CD14-positive monocyte (primary cell): ENCODE measurements around the gene CUL7. TPM values are rescaled to one million over a fixed set of nuclear protein-coding genes. Genes with fewer than 3 reads are reported as not detected.
A peak's percentile ranks its signal among the peaks of the same experiment; 100 is the strongest.

ENCODE experiments used
- DNase-seq, 3 donors: peaks; one replicate each; pipeline ENCODE4 v3.0.0-alpha.2; 2011 to 2022
- H2AFZ ChIP-seq: 2 replicates; pipeline ENCODE4 v1.6.0; 2012; ENCODE audit warnings: mild to moderate bottlenecking, low read depth, low read length, inconsistent platforms; ENCODE audit not compliant: insufficient read depth, poor library complexity, severe bottlenecking
- H3K27ac ChIP-seq, 2 donors: 1 replicate in 1 of 2; 2 replicates in 1 of 2; pipeline ENCODE4 v1.5.1; 2012 to 2013; ENCODE audit warnings: low read length in 2 of 2, control low read depth in 1 of 2, inconsistent platforms in 1 of 2, low read depth in 1 of 2, mild to moderate bottlenecking in 1 of 2
- H3K27me3 ChIP-seq, 2 donors: one replicate each; pipeline versions ENCODE4 v1.6.0 to v1.6.1; 2011 to 2013; ENCODE audit warnings: low read length in 2 of 2; ENCODE audit not compliant: control insufficient read depth in 2 of 2, insufficient read depth in 2 of 2
- H3K36me3 ChIP-seq, 2 donors: replicated peaks in 1 of 2; 1 replicate in 1 of 2; 2 replicates in 1 of 2; pipeline versions ENCODE4 v1.5.1 to v1.6.1; 2012 to 2013; ENCODE audit warnings: low read length in 2 of 2, control low read depth in 1 of 2, inconsistent platforms in 1 of 2, mild to moderate bottlenecking in 1 of 2; ENCODE audit not compliant: insufficient read depth in 2 of 2, control insufficient read depth in 1 of 2
- H3K4me1 ChIP-seq, 2 donors: 1 replicate in 1 of 2; 2 replicates in 1 of 2; pipeline versions ENCODE4 v1.5.1 to v1.6.1; 2012 to 2013; ENCODE audit warnings: low read length in 2 of 2, control low read depth in 1 of 2, inconsistent platforms in 1 of 2, mild to moderate bottlenecking in 1 of 2, moderate library complexity in 1 of 2; ENCODE audit not compliant: insufficient read depth in 2 of 2, control insufficient read depth in 1 of 2
- H3K4me2 ChIP-seq: replicated peaks from 2 replicates; pipeline ENCODE3; 2012; ENCODE audit warnings: low read length, moderate library complexity, mild to moderate bottlenecking; ENCODE audit not compliant: poor library complexity, severe bottlenecking; ENCODE audit errors: extremely low read depth
- H3K4me3 ChIP-seq, 3 experiments: fragments of 200-600 bp in 1 of 3; sonication (generic) in 1 of 3; replicated peaks in 1 of 3; 1 replicate in 2 of 3; 2 replicates in 1 of 3; pipeline ENCODE4 v1.5.1; 2011 to 2013; ENCODE audit warnings: low read length in 3 of 3, mild to moderate bottlenecking in 3 of 3, control low read depth in 2 of 3, low read depth in 2 of 3, inconsistent platforms in 1 of 3, moderate library complexity in 1 of 3
- H3K79me2 ChIP-seq: 2 replicates; pipeline ENCODE4 v1.6.0; 2012; ENCODE audit warnings: mild to moderate bottlenecking, control low read depth, inconsistent platforms, low read length, moderate library complexity; ENCODE audit not compliant: insufficient read depth
- H3K9ac ChIP-seq: 2 replicates; pipeline ENCODE4 v1.6.0; 2017; ENCODE audit warnings: low read length, mild to moderate bottlenecking; ENCODE audit not compliant: insufficient read depth, poor library complexity, severe bottlenecking
- H3K9me3 ChIP-seq, 2 donors: replicated peaks in 1 of 2; 1 replicate in 1 of 2; 2 replicates in 1 of 2; pipeline versions ENCODE4 v1.5.1 to v1.6.1; 2012 to 2013; ENCODE audit warnings: low read length in 2 of 2, control low read depth in 1 of 2; ENCODE audit not compliant: control insufficient read depth in 1 of 2, insufficient read depth in 1 of 2
- H4K20me1 ChIP-seq: 2 replicates; pipeline ENCODE4 v1.6.0; 2012; ENCODE audit warnings: mild to moderate bottlenecking, low read length, control low read depth, moderate library complexity; ENCODE audit not compliant: insufficient read depth
- H3K27ac Mint-ChIP-seq, 7 donors: one replicate each; pipeline ENCODE4 v1.8.0; 2020; ENCODE audit warnings: mild to moderate bottlenecking in 7 of 7, mixed read lengths in 7 of 7, moderate library complexity in 6 of 7, inconsistent platforms in 2 of 7
- H3K27me3 Mint-ChIP-seq, 3 donors: one replicate each; pipeline ENCODE4 v1.8.0; 2021 to 2022; ENCODE audit warnings: low read depth in 3 of 3, mild to moderate bottlenecking in 3 of 3, mixed read lengths in 3 of 3, moderate library complexity in 3 of 3, inconsistent platforms in 1 of 3
- H3K36me3 Mint-ChIP-seq, 2 donors: one replicate each; pipeline ENCODE4 v1.8.0; 2020; ENCODE audit warnings: mixed read lengths in 2 of 2, inconsistent platforms in 1 of 2, mild to moderate bottlenecking in 1 of 2
- H3K4me1 Mint-ChIP-seq: one replicate; pipeline ENCODE4 v1.8.0; 2020; ENCODE audit warnings: mild to moderate bottlenecking, mixed read lengths
- H3K4me3 Mint-ChIP-seq, 2 donors: one replicate each; pipeline ENCODE4 v1.8.0; 2020; ENCODE audit warnings: mild to moderate bottlenecking in 2 of 2, mixed read lengths in 2 of 2, moderate library complexity in 1 of 2
- H3K9me3 Mint-ChIP-seq, 7 donors: one replicate each; pipeline ENCODE4 v1.8.0; 2020 to 2022; ENCODE audit warnings: mixed read lengths in 7 of 7, mild to moderate bottlenecking in 6 of 7, moderate library complexity in 6 of 7, inconsistent platforms in 2 of 7
- WGBS: methylation state at CpG from one replicate; pipeline ENCODE4 v1.1.5; 2013; ENCODE audit warnings: missing lambda C conversion rate; ENCODE audit not compliant: insufficient coverage; 5-methylcytosine and 5-hydroxymethylcytosine counted together
- intact Hi-C, 2 donors: fragments of 100-400 bp; cut with micrococcal nuclease; formaldehyde crosslinking; loops; one replicate each; pipeline versions ENCODE4 v1.15.0 to v1.15.1; 2023
- polyA plus RNA-seq, 3 donors: library from polyadenylated mRNA; depleted of rRNA in 1 of 3; unstranded in 2 of 3; stranded (reverse) in 1 of 3; fragments of 300-500 nt in 2 of 3; fragments of >200 nt in 1 of 3; fragmentation: Illumina TruSeq in 2 of 3; gene quantifications; 1 replicate in 2 of 3; 2 replicates in 1 of 3; pipeline ENCODE4 v1.2.3, GENCODE V29; 2012 to 2021
- TF ChIP-seq, protein P1 (sequence below): fragments of 200-600 bp; IDR thresholded peaks from one replicate; pipeline ENCODE4 v1.8.0; 2022; ENCODE audit warnings: antibody characterized with exemption, mild to moderate bottlenecking

The CUL7 gene
- polyA plus RNA-seq, 3 donors, result 1.2 to 11.6 (median 2.4) TPM

DNA sequence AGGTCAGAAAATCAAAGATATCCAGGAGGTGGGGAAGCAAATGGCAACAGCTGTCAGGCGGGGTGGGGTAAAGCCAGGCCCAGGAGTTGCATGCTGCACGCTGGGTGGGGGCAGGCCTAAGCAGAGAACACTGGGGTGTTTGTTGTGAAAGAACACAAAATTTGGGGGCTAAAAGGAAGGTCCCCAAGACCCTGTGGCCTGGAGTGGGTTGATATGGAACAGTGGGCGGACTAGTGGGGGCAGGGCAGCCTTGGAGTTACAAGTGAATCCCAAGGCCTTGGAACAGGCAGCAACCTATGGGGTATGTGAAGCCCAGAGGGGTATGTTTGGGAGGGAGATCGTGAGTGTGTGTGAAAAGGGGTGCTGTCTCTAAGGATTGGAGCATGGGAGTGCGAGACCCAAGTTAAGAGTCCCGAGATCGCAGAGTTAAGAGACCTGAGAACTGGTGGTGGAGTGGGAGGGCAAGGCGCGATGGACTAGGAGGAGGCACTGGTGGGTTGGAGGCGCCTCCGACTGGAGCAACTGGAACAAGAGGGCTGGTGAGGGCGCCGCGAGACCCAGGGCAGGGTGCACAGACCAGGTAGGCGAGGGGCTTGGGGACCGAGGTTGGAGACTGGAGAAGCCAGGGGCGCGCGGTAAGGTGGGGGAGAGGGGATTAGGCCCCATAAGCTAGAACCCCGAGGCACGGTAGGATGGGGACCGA lies 658 bp downstream of the CUL7 start:
- Histone ChIP-seq H3K36me3 (peaks cover 16 to 44% of the 10 kb centered on the region in 2 donors), H3K4me3 (peak overlapping the region; percentile 66 to 91 (median 85)), H3K79me2 (peaks cover 7% of the 10 kb centered on the region), H2AFZ (peak overlapping the region; percentile 98), H3K4me1 (peaks cover 11 to 22% of the 10 kb centered on the region in 2 donors), H3K27ac (peak overlapping the region; percentile 44 to 86), H4K20me1 (no peaks in the 10 kb centered on the region), H3K27me3 (no peaks in the 10 kb centered on the region), H3K9ac (peak overlapping the region; percentile 80), H3K9me3 (no peaks in the 10 kb centered on the region), H3K4me2 (peak overlapping the region; percentile 98)
- Mint-ChIP-seq H3K4me1 (peaks cover 28% of the 10 kb centered on the region), H3K27ac (peak overlapping the region; percentile 83 to 94 (median 92)), H3K36me3 (peaks cover 43 to 54% of the 10 kb centered on the region in 2 donors), H3K27me3 (peaks cover 0 to 2% (median 2%) of the 10 kb centered on the region in 3 donors), H3K4me3 (peak overlapping the region; percentile 89 to 97), H3K9me3 (no peaks in the 10 kb centered on the region)
- TF ChIP-seq, protein P1, sequence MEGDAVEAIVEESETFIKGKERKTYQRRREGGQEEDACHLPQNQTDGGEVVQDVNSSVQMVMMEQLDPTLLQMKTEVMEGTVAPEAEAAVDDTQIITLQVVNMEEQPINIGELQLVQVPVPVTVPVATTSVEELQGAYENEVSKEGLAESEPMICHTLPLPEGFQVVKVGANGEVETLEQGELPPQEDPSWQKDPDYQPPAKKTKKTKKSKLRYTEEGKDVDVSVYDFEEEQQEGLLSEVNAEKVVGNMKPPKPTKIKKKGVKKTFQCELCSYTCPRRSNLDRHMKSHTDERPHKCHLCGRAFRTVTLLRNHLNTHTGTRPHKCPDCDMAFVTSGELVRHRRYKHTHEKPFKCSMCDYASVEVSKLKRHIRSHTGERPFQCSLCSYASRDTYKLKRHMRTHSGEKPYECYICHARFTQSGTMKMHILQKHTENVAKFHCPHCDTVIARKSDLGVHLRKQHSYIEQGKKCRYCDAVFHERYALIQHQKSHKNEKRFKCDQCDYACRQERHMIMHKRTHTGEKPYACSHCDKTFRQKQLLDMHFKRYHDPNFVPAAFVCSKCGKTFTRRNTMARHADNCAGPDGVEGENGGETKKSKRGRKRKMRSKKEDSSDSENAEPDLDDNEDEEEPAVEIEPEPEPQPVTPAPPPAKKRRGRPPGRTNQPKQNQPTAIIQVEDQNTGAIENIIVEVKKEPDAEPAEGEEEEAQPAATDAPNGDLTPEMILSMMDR, result no peak
- DNase-seq, result no peak
- 11% methylated on average over 22 of the region's 22 CpGs for whole genome bisulfite sequencing
- intact Hi-C loops, result loop anchor here in 1 of 2 donors (10.0 kb wide), 1 partner anchor 122 kb away; the partner anchor contains the start of gene SRF

DNA sequence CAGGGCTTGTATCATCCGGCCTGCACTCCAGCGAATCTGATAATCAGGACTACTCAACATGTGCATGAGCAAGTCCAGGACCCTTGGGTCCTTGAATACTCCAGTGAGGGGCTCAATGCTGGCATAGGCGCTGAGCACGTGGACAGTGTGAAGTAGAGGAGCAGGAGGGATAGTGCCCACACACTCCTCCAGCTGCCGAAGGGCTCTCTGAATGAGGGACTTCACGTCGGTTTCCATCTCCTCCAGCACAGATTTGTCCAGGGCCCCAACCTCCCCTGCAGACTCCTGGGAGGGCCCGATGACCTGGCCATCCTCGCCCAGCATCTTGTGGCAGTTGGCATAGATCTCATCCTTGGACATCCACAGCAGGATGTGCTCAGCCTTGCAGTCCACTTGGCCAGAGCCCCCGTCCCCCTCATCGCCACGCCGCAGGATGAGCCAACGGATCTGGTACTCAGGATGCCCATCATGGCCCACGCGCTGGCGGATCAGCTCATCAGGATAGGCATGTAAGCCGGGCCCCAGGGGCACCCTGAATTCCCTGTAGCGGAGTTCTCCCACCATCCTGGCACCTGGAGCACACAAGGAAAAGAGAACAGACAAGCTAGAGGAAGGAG lies 1.3 kb downstream of the CUL7 start:
- Histone ChIP-seq H3K9me3 (no peaks in the 10 kb centered on the region), H2AFZ (peak overlapping the region; percentile 98), H3K79me2 (peaks cover 2% of the 10 kb centered on the region), H3K9ac (no peak overlapping the region), H3K27ac (peak overlapping the region in 1 of 2 donors; percentile 86), H3K4me2 (peak overlapping the region; percentile 98), H3K36me3 (peaks cover 20 to 44% of the 10 kb centered on the region in 2 donors), H3K27me3 (no peaks in the 10 kb centered on the region), H3K4me1 (peaks cover 11 to 20% of the 10 kb centered on the region in 2 donors), H3K4me3 (peak overlapping the region in 1 of 3 experiments; percentile 91), H4K20me1 (no peaks in the 10 kb centered on the region)
- H3K27me3 Mint-ChIP-seq, result peaks cover 0 to 2% (median 2%) of the 10 kb centered on the region in 3 donors
- intact Hi-C loops, result loop anchor here in 1 of 2 donors (10.0 kb wide), 1 partner anchor 122 kb away; the partner anchor contains the start of gene SRF
- no peak for DNase-seq
- H3K36me3 Mint-ChIP-seq, result peaks cover 42 to 58% of the 10 kb centered on the region in 2 donors
- WGBS, result 96% methylated on average over 19 of the region's 19 CpGs
- H3K4me1 Mint-ChIP-seq, result peaks cover 27% of the 10 kb centered on the region
- peak overlapping the region; percentile 89 to 97 for H3K4me3 Mint-ChIP-seq
- H3K9me3 Mint-ChIP-seq, result no peaks in the 10 kb centered on the region
- TF ChIP-seq, protein P1, result no peak
- peak overlapping the region in 4 of 7 donors; percentile 4 to 94 (median 90) for H3K27ac Mint-ChIP-seq
